H1 (cell line): ENCODE measurements around the gene UBC. TPM values are rescaled to one million over a fixed set of nuclear protein-coding genes. Genes with fewer than 3 reads are reported as not detected.
A peak's percentile ranks its signal among the peaks of the same experiment; 100 is the strongest.

Experiments
- ASH2L ChIP-seq: fragments of 200-600, 300-600 bp; sonication (generic); IDR thresholded peaks from one replicate; pipeline ENCODE4 v1.7.1; 2017; ENCODE audit warnings: low read length
- BCL11A ChIP-seq, 2 experiments: IDR thresholded peaks; one replicate each; pipeline ENCODE4 v1.6.1; 2011; ENCODE audit warnings: low read depth in 2 of 2, low read length in 2 of 2, mild to moderate bottlenecking in 2 of 2
- CBX8 ChIP-seq: fragments of 300-800, 300-1000 bp; sonication (generic); IDR thresholded peaks from 2 replicates; pipeline ENCODE4 v1.7.1; 2016; ENCODE audit warnings: low read depth, low read length, borderline replicate concordance
- CEBPB ChIP-seq: IDR thresholded peaks from 2 replicates; pipeline ENCODE4 v1.6.1; 2012; ENCODE audit warnings: low read depth, low read length
- CTBP2 ChIP-seq: IDR thresholded peaks from 2 replicates; pipeline ENCODE4 v1.7.0; 2011; ENCODE audit warnings: borderline replicate concordance, mild to moderate bottlenecking, moderate library complexity, mixed read lengths, low read length; ENCODE audit not compliant: insufficient read depth, insufficient read length
- EZH2 ChIP-seq: fragments of 200-600 bp; sonication (generic); IDR thresholded peaks from 2 replicates; pipeline ENCODE4 v1.7.1; 2012; ENCODE audit warnings: low read depth, mild to moderate bottlenecking, moderate library complexity, low read length, inconsistent platforms; ENCODE audit not compliant: severe bottlenecking
- GABPA ChIP-seq: IDR thresholded peaks from 2 replicates; pipeline ENCODE4 v1.6.1; 2011; ENCODE audit warnings: mild to moderate bottlenecking, low read length, moderate library complexity, borderline replicate concordance; ENCODE audit not compliant: insufficient read depth
- GTF2F1 ChIP-seq: IDR thresholded peaks from 2 replicates; pipeline ENCODE4 v1.6.1; 2012; ENCODE audit warnings: low read depth, low read length, improper control_type of control experiment, borderline replicate concordance
- JUND ChIP-seq: IDR thresholded peaks from 2 replicates; pipeline ENCODE4 v1.6.1; 2011; ENCODE audit warnings: mild to moderate bottlenecking, improper control_type of control experiment, low read length
- KDM1A ChIP-seq: fragments of 200-600, 300-600 bp; sonication (generic); IDR thresholded peaks from 2 replicates; pipeline ENCODE4 v1.7.1; 2016; ENCODE audit warnings: mild to moderate bottlenecking, low read length, borderline replicate concordance
- NRF1 ChIP-seq: IDR thresholded peaks from 2 replicates; pipeline ENCODE4 v1.6.1; 2011; ENCODE audit warnings: mild to moderate bottlenecking, low read depth, low read length, improper control_type of control experiment
- PHF8 ChIP-seq: fragments of 200-600 bp; sonication (generic); conservative IDR thresholded peaks from 2 replicates; pipeline ENCODE4 v1.7.1; 2012; ENCODE audit warnings: low read depth, mild to moderate bottlenecking, inconsistent platforms, low read length, moderate library complexity
- SIRT6 ChIP-seq: IDR thresholded peaks from one replicate; pipeline ENCODE4 v1.7.1; 2012; ENCODE audit warnings: low read length, inconsistent platforms
- TAF7 ChIP-seq: optimal IDR thresholded peaks from 2 replicates; pipeline ENCODE3; 2011; ENCODE audit warnings: low read depth, mild to moderate bottlenecking, inconsistent platforms, low read length, moderate library complexity, borderline replicate concordance
- polyA plus RNA-seq, 7 experiments: library from polyadenylated mRNA; depleted of rRNA in 3 of 7; stranded (reverse) in 5 of 7; unstranded in 2 of 7; fragments of >200 nt in 5 of 7; fragments of 200-250 nt in 2 of 7; gene quantifications; 1 replicate in 5 of 7; 2 replicates in 1 of 7; 4 replicates in 1 of 7; pipeline versions ENCODE4 v1.2.1 to v1.2.3, GENCODE V29; 2011 to 2013; ENCODE audit warnings: missing spikeins in 2 of 7, mixed read lengths in 2 of 7
- total RNA-seq: library from RNA; stranded (reverse); fragmentation: NEBNext Ultra II Directional; extraction: Animal tissue kit (Norgen Biotek cat#: 25700); gene quantifications from 2 replicates; pipeline ENCODE4 v1.2.1, GENCODE V29; 2021
- TF ChIP-seq, protein P1 (sequence below): IDR thresholded peaks from 2 replicates; pipeline ENCODE4 v1.6.1; 2012; ENCODE audit warnings: inconsistent platforms
- TF ChIP-seq, protein P2 (sequence below): IDR thresholded peaks from 2 replicates; pipeline ENCODE4 v1.6.1; 2011; ENCODE audit warnings: low read length, improper control_type of control experiment
- TF ChIP-seq, protein P3 (sequence below), 3 experiments: IDR thresholded peaks; 1 replicate in 2 of 3; 2 replicates in 1 of 3; pipeline versions ENCODE4 v1.5.1 to v1.6.1; 2011; ENCODE audit warnings: low read length in 3 of 3, mild to moderate bottlenecking in 3 of 3, inconsistent platforms in 2 of 3, low read depth in 1 of 3, moderate library complexity in 1 of 3; ENCODE audit not compliant: insufficient read depth in 1 of 3; ENCODE audit errors: control extremely low read depth in 1 of 3

The UBC gene
- total and polyA plus RNA-seq, 2 of the 8 experiments (the other 6 are each of a cell fraction or from before 2014, with no cell fraction given): 559 to 749 TPM

DNA sequence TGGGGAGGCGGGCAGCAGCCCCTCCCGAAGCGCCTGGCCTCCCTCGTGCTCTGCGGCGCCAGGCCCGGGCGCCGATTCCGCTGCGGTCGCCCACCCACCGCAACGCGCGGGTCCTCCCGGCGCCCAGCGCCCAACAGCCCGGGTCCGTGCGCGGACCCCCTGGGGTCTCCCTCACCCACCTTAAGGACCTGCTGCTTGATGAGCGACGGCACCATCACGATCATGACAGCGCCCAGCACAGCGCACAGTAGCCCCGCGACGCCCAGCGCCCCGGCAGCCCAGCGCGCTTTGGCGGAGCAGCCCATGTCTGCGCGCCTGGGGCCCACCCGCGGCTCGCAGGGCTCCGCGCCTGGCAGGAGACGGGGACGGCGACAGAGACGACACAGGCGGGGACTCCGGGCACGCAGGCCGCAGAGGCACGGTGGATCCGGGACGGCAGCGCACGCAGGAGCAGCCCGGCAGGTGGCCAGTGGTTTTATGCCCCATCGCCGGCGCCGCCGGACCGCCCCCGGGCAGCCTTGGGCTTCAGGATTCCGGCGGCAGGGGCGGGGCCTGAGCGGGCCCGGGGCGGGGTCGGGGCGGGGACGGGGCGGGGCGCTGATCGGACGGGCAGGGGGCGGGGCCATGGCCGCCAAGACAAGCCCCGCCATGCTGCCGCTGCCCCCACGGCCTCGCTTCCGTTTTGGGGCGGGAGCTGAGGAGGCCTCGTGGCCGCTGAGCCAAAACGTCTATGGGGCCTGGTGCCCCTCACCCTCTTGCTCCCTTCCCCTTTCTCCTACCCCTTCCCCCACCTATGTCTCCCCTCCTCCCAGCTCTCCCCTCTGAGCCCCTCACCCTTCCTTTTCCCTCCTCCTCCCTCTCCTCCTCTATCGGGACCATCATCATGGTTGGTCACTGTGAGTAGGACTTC is 50.8 kb downstream of the UBC start, which contains the start of gene SCARB1 (continued):
- TF ChIP-seq PHF8: 0 out of 2 replicates have a peak, but pooled peaks have one; percentile 43
- no peak for TF ChIP-seq GTF2F1
- TF ChIP-seq SIRT6: no peak
- peak; percentile 24 for TF ChIP-seq TAF7
- TF ChIP-seq JUND: no peak
- TF ChIP-seq CTBP2: no peak
- TF ChIP-seq, protein P1, sequence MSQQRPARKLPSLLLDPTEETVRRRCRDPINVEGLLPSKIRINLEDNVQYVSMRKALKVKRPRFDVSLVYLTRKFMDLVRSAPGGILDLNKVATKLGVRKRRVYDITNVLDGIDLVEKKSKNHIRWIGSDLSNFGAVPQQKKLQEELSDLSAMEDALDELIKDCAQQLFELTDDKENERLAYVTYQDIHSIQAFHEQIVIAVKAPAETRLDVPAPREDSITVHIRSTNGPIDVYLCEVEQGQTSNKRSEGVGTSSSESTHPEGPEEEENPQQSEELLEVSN: peak; percentile 87
- TF ChIP-seq NRF1: no peak
- no peak for TF ChIP-seq KDM1A
- TF ChIP-seq EZH2: no peak
- TF ChIP-seq, protein P2, sequence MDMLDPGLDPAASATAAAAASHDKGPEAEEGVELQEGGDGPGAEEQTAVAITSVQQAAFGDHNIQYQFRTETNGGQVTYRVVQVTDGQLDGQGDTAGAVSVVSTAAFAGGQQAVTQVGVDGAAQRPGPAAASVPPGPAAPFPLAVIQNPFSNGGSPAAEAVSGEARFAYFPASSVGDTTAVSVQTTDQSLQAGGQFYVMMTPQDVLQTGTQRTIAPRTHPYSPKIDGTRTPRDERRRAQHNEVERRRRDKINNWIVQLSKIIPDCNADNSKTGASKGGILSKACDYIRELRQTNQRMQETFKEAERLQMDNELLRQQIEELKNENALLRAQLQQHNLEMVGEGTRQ: no peak
- no peak for TF ChIP-seq CBX8
- no peak for TF ChIP-seq BCL11A (IDR thresholded peaks at IDR 0.05; ENCODE audit: low read depth in 2 of 2, low read length in 2 of 2)
- TF ChIP-seq, protein P3, sequence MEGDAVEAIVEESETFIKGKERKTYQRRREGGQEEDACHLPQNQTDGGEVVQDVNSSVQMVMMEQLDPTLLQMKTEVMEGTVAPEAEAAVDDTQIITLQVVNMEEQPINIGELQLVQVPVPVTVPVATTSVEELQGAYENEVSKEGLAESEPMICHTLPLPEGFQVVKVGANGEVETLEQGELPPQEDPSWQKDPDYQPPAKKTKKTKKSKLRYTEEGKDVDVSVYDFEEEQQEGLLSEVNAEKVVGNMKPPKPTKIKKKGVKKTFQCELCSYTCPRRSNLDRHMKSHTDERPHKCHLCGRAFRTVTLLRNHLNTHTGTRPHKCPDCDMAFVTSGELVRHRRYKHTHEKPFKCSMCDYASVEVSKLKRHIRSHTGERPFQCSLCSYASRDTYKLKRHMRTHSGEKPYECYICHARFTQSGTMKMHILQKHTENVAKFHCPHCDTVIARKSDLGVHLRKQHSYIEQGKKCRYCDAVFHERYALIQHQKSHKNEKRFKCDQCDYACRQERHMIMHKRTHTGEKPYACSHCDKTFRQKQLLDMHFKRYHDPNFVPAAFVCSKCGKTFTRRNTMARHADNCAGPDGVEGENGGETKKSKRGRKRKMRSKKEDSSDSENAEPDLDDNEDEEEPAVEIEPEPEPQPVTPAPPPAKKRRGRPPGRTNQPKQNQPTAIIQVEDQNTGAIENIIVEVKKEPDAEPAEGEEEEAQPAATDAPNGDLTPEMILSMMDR (IDR thresholded peaks at IDR 0.05; ENCODE audit: control extremely low read depth in 1 of 3, insufficient read depth in 1 of 3, low read depth in 1 of 3, low read length in 3 of 3): no peak
- TF ChIP-seq CEBPB: no peak
- no peak for TF ChIP-seq GABPA
- TF ChIP-seq ASH2L: peak; percentile 77
